GM18907 (cell line): ENCODE measurements around the gene CTCF.

Source experiments
- ATAC-seq: cut with Tn5 transposase; IDR thresholded peaks from one replicate; pipeline ENCODE4 v1.9.1; 2021; ENCODE audit warnings: mild to moderate bottlenecking, moderate library complexity; ENCODE audit not compliant: unreplicated experiment

Gene CTCF

GRCh38 chr16:67593288-67593687 lies 31.0 kb downstream of the CTCF start:
- ATAC-seq: no peak

GRCh38 chr16:67593701-67594100 lies 31.4 kb downstream of the CTCF start:
- no peak for ATAC-seq

DNA sequence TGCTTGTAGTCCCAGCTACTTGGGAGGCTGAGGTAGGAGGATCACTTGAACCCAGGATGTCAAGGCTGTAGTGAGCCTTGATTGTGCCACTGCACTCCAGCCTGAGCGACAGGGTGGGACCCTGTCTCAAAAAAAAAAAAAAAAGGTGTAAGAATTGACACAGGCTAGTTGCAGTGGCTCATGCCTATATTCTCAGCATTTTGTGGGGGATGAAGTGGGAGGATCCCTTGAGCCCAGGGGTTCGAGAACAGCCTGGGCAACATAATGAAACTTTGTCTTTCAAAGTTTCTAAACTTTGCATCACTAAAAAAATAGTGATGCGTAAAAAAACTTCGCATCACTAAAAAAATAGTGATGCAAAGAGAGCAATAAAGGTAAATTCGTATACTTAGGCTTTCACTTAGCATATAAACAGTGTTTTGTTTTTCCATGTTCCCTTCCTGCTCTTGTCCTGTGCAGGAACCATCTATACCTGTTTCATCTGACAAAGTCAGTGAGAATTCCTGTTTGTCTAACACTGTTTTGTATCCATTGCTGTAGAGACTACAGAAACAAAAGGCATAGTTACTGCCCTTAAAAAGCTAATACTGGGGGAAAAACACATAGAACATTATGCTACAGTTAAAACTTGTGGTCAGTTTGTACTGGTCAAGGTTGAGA lies 32.1 kb downstream of the CTCF start:
- ATAC-seq: no peak

DNA sequence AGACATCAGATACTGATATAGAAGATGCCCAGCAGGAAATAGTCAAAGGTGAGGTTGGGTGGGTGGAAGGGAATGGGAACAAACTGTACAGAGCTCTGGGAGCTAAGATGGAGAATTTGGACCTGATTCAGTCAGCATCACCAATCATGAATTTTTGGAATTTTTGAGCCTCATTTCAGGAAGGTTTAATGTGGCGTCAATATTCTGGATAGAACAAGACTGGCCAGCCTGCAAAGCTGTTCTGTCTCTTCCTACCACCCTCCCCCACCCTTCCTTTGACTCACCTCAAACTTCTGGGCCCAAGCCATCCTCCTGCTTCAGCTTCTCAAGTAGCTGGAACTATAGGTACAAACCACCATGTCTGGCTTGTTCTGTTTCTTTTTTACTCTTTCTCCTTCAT lies 32.6 kb downstream of the CTCF start:
- ATAC-seq: no peak

GRCh38 chr16:67598527-67598926 lies 36.2 kb downstream of the CTCF start:
- no peak for ATAC-seq

DNA sequence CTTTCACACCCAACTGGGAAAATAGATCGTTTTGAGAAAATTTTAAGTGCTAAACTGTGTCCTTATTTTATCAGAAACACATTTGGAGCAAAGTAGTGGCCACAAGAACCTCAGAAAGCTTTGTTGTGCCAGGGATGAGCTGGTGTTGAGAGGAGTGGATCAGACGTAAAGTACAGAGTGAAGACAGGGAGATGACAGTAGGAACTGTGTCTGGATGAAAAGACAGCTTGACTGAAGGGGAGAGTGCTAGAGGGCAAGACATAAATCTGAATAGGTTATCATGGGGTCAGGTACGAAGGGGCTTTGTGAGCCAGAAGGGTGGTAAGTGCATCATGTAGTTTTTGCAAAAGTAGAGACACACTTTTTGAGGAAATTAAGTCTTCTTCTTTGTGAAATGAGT lies 43.3 kb downstream of the CTCF start:
- ATAC-seq: no peak

DNA sequence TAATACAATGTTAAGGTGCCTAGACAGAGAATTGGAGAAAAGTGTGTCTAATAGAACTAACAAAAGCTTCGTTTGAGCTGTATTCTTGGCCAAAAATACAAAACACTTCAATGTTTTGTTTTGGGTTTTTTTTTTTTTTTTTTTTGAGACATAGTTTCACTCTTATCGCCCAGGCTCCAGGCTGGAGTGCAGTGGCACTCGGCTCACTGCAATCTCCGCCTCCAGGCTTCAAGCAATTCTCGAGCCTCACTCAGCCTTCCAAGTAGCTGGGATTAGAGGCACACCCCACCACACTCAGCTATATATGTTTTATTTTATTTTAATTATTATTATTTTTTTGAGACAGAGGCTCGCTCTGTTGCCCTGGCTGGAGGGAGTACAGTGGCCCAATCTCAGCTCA lies 44.3 kb downstream of the CTCF start:
- no peak for ATAC-seq

GRCh38 chr16:67608364-67608763 lies 46.0 kb downstream of the CTCF start:
- no peak for ATAC-seq

- ATAC-seq: no peak
Measured at GRCh38 chr16:67613808-67614207, 51.5 kb downstream of the CTCF start.

DNA sequence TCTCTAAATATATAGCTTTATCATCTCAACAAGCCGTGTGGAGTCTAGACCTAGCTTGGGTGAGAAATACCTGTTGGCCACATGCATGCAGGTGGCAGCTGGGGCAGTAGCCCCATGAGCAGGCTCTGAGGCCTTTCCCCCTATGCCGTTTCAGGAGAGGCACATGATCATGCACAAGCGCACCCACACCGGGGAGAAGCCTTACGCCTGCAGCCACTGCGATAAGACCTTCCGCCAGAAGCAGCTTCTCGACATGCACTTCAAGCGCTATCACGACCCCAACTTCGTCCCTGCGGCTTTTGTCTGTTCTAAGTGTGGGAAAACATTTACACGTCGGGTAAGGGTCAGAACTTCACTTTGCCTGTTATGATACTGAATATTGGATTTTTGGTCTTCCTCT lies 65.9 kb downstream of the CTCF start:
- ATAC-seq: no peak

DNA sequence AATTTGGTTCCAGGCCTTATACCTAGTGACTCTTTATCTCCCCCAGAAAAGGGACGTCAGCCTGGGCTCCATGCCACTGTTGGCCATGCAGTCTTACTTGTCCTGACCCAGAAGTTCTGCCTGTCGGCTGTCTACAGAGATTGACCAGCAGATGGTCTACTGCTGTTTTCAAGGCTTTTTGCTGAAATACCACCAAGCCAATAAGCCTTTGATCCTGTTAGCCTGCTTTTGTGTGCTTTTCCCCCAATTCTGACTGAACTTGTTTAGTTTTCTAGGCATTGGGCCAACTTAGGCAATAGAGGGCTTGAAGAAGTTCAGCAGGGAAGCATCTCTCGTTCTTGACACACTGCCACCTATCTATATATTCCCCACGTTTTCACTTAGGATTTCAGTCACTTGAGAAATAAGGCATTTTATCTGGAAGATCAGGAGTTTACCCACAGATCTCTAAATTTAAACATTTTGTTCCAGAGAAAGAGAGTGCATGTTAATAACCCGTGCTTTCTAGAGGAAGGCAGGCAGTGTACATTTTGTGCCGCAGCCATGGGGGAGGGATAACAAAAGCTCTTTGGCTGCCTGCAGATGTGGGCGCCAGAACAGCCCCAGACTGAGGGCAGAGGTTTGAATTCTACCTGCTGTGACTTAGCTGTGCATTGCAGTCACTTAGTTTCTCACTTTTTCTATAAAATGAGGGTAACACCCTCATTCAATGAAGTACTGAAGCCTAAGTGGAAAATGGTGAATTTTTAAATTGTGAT lies 70.3 kb downstream of the CTCF start:
- no peak for ATAC-seq

DNA sequence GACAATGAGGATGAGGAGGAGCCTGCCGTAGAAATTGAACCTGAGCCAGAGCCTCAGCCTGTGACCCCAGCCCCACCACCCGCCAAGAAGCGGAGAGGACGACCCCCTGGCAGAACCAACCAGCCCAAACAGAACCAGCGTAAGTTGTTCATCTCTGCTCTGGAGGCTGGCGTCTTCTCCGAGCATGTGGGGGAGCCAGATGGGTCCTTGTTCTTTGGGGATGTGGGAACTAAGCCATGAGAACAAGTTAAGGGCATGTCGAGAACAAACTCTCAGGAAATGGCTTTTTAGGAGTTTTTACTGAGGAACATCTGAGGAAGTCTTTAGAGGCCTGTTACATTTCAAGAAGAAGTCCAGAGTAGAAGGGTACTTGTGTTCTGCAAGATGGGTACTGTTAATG lies 74.4 kb downstream of the CTCF start:
- ATAC-seq: no peak

GRCh38 chr16:67637625-67638024 lies 75.3 kb downstream of the CTCF start:
- no peak for ATAC-seq

- ATAC-seq: no peak
Measured at GRCh38 chr16:67641779-67642708, 79.7 kb downstream of the CTCF start.

- no peak for ATAC-seq
Measured at GRCh38 chr16:67644038-67644437, 81.7 kb downstream of the CTCF start.

GRCh38 chr16:67645397-67646121 lies 83.2 kb downstream of the CTCF start:
- ATAC-seq: peak; percentile 12

GRCh38 chr16:67647111-67647651 lies 84.9 kb downstream of the CTCF start:
- no peak for ATAC-seq

- no peak for ATAC-seq
Measured at GRCh38 chr16:67647681-67648080, 85.4 kb downstream of the CTCF start.

GRCh38 chr16:67648088-67648763 lies 85.9 kb downstream of the CTCF start:
- ATAC-seq: no peak

DNA sequence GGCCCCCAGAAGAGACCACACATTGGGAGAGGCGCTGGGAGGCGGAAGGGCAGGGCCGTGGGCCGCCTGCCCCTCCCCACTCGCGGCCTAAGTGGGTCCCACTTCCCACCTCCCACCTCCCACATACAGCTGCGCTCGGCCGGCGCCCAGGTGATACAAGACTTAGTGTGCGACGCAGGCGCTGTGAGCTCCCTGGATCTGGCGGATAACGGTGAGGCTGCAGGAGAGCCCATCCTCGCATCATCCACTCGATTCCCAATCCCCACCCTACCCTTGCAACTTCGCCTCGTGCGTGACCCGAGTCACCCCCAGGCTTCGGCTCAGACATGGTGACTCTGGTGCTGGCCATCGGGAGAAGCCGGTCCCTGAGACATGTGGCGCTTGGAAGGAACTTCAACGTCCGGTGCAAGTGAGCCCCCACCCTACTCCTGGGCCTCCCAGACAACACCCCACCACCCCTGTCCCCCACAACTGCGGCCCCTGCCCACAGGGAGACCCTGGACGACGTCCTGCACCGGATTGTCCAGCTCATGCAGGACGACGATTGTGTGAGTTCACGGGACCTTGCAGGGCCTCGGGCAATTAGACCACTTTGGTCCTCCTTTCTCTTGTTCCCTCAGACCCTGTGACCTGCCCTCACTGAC lies 86.6 kb downstream of the CTCF start:
- ATAC-seq: no peak
